ENCODE measurements around the gene RAD50. TPM values are rescaled to one million over a fixed set of nuclear protein-coding genes. Genes with fewer than 3 reads are reported as not detected.
A peak's percentile ranks its signal among the peaks of the same experiment; 100 is the strongest.

The RAD50 gene
- total and polyA plus RNA-seq, 2 of the 4 experiments (the other 2 are of a cell fraction) = 5.2 to 6.2 TPM

DNA sequence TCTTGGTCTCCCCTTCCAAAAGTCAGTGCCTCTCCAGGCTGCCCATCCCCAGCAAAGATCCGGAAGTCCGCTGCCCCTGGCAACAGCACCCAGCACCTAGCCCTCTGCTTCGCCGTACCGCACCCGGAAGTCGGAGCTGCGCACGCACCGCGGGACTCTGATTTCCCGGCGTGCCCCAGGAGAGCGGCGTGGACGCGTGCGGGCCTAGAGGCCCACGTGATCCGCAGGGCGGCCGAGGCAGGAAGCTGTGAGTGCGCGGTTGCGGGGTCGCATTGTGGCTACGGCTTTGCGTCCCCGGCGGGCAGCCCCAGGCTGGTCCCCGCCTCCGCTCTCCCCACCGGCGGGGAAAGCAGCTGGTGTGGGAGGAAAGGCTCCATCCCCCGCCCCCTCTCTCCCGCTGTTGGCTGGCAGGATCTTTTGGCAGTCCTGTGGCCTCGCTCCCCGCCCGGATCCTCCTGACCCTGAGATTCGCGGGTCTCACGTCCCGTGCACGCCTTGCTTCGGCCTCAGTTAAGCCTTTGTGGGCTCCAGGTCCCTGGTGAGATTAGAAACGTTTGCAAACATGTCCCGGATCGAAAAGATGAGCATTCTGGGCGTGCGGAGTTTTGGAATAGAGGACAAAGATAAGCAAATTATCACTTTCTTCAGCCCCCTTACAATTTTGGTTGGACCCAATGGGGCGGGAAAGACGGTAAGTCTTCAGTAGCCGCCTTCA, at the start of gene RAD50 (continued):
- TF ChIP-seq, protein P1, sequence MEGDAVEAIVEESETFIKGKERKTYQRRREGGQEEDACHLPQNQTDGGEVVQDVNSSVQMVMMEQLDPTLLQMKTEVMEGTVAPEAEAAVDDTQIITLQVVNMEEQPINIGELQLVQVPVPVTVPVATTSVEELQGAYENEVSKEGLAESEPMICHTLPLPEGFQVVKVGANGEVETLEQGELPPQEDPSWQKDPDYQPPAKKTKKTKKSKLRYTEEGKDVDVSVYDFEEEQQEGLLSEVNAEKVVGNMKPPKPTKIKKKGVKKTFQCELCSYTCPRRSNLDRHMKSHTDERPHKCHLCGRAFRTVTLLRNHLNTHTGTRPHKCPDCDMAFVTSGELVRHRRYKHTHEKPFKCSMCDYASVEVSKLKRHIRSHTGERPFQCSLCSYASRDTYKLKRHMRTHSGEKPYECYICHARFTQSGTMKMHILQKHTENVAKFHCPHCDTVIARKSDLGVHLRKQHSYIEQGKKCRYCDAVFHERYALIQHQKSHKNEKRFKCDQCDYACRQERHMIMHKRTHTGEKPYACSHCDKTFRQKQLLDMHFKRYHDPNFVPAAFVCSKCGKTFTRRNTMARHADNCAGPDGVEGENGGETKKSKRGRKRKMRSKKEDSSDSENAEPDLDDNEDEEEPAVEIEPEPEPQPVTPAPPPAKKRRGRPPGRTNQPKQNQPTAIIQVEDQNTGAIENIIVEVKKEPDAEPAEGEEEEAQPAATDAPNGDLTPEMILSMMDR (conservative IDR thresholded peaks at IDR 0.05; ENCODE audit: low read depth, low read length) = no peak

DNA sequence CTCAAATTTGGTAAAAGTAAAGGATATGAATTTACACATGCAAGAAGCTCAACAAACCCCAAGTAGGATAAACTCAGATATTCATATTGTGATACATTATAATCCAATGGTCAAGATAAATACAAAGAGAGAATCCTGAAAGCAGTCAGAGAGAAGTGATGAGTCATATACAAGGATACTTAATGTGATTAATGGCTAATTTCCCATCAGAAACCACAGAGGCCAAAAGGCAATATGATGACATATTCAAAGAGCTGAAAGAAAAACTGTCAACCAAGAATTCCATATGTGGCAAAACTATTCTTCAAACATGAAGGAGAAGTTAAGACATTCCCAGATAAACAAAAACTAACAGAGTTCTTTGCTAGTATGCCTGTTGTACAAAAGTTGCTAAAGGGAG, 46.7 kb upstream of the RAD50 start:
- H3K14ac ChIP-seq (replicated peaks; ENCODE audit: low read depth, low read length) = no peak overlapping the region
- intact Hi-C loops (cut with micrococcal nuclease) (no loop called here), in situ Hi-C loops (cut with MboI; ENCODE audit: low sequenced_read_pairs) (no loop called here), dilution Hi-C loops (cut with HindIII; ENCODE audit: low sequenced_read_pairs, unreplicated experiment) (no loop called here)
- no peak overlapping the region for H3K9ac ChIP-seq (ENCODE audit: low read depth, low read length)
- H4K20me1 ChIP-seq (ENCODE audit: insufficient read depth, low read length) = peaks cover 5% of the 10 kb centered on the region; the same call in 1 of the 2 replicates
- no TSS peak for BruUV-seq (replicated peaks)
- H4K5ac ChIP-seq (ENCODE audit: low read depth, low read length) = no peak overlapping the region
- H2AK5ac ChIP-seq (ENCODE audit: low read depth, low read length) = no peak overlapping the region; the same call in 1 of the 2 replicates
- no peak overlapping the region for H3K23ac ChIP-seq (ENCODE audit: low read depth, low read length)
- ATAC-seq (ENCODE audit: low read depth) (peak; percentile 35), DNase-seq (peak; percentile 96)
- no peak overlapping the region for H2AFZ ChIP-seq (replicated peaks; ENCODE audit: low read length, poor library complexity)
- H2BK15ac ChIP-seq (ENCODE audit: low read depth, low read length) = 0 out of 3 replicates have a peak overlapping the region, but pooled peaks have one; percentile 26
- no peaks in the 10 kb centered on the region for H3K9me1 ChIP-seq (ENCODE audit: insufficient read depth, low read length)
- H3K56ac ChIP-seq (ENCODE audit: extremely low read depth, insufficient read depth, low read length) = 0 out of 2 replicates have a peak overlapping the region, but pooled peaks have one; percentile 50
- no peak overlapping the region for H4K91ac ChIP-seq (ENCODE audit: insufficient read depth, low read depth, low read length)
- H3K4me3 ChIP-seq (ENCODE audit: insufficient read depth, low read depth, low read length) = no peak overlapping the region
- H3K27ac ChIP-seq (ENCODE audit: insufficient read depth, low read length) = no peak overlapping the region
- H3K9me3 ChIP-seq (ENCODE audit: control insufficient read depth, insufficient read depth, low read length) = peaks cover 4% of the 10 kb centered on the region
- H2BK120ac ChIP-seq (ENCODE audit: low read depth, low read length) = no peak overlapping the region
- H3K36me3 ChIP-seq (ENCODE audit: control insufficient read depth, insufficient read depth, low read length) = no peaks in the 10 kb centered on the region
- H3K27me3 ChIP-seq (ENCODE audit: control insufficient read depth, insufficient read depth, low read length) = no peaks in the 10 kb centered on the region
- no peak overlapping the region for H2BK5ac ChIP-seq (ENCODE audit: low read depth, low read length, poor library complexity, severe bottlenecking)
- peak overlapping the region; percentile 67; the same call in 1 of the 2 replicates for H3K4ac ChIP-seq (ENCODE audit: low read depth, low read length)
- no peaks in the 10 kb centered on the region for H3K79me1 ChIP-seq (ENCODE audit: low read depth in 1 of 2, low read length in 2 of 2)
- no peak overlapping the region; the same call in 1 of the 2 replicates for H3K4me2 ChIP-seq (ENCODE audit: low read depth, low read length)
- ChIA-PET POLR2A (ENCODE audit: unreplicated experiment) (interaction anchor here (0.6 kb wide), 1 partner anchor 1605 kb away, joined by 3 read pairs; the partner anchor contains the start of gene TCF7), CTCF (interaction anchor here (1.2 to 1.7 kb wide), 3 partner anchors 10 to 17 kb away, joined by 3 to 8 read pairs (median 4); no protein-coding TSS in a partner anchor)
- H3K4me1 ChIP-seq (ENCODE audit: control insufficient read depth, insufficient read depth, low read length) = peaks cover 14% of the 10 kb centered on the region
- no peak overlapping the region for H4K8ac ChIP-seq (ENCODE audit: low read depth in 2 of 2, low read length in 2 of 2)
- H2AK9ac ChIP-seq (replicated peaks; ENCODE audit: low read depth, low read length, poor library complexity) = no peak overlapping the region
- H3K18ac ChIP-seq (ENCODE audit: low read depth, low read length) = no peak overlapping the region
- no peak overlapping the region for H2BK20ac ChIP-seq (ENCODE audit: low read depth, low read length)
- TF ChIP-seq FOS (IDR thresholded peaks at IDR 0.05; ENCODE audit: low read depth, low read length) = peak; percentile 95
- TF ChIP-seq CHD1 (IDR thresholded peaks at IDR 0.05; ENCODE audit: low read depth, low read length) = no peak
- TF ChIP-seq, protein P2, sequence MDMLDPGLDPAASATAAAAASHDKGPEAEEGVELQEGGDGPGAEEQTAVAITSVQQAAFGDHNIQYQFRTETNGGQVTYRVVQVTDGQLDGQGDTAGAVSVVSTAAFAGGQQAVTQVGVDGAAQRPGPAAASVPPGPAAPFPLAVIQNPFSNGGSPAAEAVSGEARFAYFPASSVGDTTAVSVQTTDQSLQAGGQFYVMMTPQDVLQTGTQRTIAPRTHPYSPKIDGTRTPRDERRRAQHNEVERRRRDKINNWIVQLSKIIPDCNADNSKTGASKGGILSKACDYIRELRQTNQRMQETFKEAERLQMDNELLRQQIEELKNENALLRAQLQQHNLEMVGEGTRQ (IDR thresholded peaks at IDR 0.05; ENCODE audit: low read depth, low read length) = no peak
- no peak for TF ChIP-seq POLR2A (IDR thresholded peaks at IDR 0.05; ENCODE audit: low read depth, low read length)
- peak; percentile 68; the same call in 1 of the 2 replicates for TF ChIP-seq NFE2L2 (IDR thresholded peaks at IDR 0.05; ENCODE audit: low read depth, low read length)
- no peak for TF ChIP-seq SMC3 (IDR thresholded peaks at IDR 0.05; ENCODE audit: low read depth, low read length)
- TF ChIP-seq, protein P1 (conservative IDR thresholded peaks at IDR 0.05; ENCODE audit: low read depth, low read length) = no peak
- peak; percentile 87 for TF ChIP-seq CEBPB (IDR thresholded peaks at IDR 0.05; ENCODE audit: low read depth, low read length)
- TF ChIP-seq, protein P3, sequence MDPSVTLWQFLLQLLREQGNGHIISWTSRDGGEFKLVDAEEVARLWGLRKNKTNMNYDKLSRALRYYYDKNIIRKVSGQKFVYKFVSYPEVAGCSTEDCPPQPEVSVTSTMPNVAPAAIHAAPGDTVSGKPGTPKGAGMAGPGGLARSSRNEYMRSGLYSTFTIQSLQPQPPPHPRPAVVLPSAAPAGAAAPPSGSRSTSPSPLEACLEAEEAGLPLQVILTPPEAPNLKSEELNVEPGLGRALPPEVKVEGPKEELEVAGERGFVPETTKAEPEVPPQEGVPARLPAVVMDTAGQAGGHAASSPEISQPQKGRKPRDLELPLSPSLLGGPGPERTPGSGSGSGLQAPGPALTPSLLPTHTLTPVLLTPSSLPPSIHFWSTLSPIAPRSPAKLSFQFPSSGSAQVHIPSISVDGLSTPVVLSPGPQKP (IDR thresholded peaks at IDR 0.05; ENCODE audit: borderline replicate concordance, low read depth, low read length) = no peak

Measured in IMR-90 (cell line).